ENCODE results near the gene STOM.

Gene STOM

DNA sequence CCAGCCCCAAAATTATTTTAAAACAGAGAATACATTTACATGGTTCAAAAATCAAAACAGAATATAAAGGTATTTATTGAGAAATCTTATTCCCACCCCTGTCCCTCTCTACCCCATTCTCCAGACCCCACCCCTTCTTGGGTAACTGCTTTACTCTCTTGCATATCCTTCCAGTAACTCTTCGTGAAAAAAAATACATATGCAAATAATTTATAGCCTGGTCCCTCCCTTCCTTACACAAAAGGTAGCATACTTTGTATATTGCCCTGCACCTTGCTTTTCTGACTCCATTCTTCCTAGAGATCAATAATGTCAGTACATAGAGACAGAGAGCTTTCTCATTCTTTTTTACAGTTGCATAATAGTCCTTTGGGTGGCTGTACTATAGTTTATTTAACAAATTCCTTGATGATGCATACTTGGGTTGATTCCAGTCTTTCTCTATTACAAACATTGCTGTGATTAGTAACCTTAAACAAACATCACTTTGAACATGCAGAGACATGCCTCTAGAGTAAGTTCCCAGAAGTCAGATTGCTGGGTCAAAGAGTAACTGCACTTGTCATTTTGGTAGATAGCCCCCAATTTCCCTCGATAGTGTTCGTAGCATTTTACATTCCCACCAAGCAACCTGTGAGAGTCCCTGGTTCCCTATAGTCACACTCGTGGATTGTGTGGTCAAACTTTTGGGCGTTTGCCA is 47.9 kb downstream of the STOM start:
- H3K4me2 ChIP-seq (ENCODE audit: insufficient read depth, low read length) = no peak overlapping the region
- TF ChIP-seq, protein P1, sequence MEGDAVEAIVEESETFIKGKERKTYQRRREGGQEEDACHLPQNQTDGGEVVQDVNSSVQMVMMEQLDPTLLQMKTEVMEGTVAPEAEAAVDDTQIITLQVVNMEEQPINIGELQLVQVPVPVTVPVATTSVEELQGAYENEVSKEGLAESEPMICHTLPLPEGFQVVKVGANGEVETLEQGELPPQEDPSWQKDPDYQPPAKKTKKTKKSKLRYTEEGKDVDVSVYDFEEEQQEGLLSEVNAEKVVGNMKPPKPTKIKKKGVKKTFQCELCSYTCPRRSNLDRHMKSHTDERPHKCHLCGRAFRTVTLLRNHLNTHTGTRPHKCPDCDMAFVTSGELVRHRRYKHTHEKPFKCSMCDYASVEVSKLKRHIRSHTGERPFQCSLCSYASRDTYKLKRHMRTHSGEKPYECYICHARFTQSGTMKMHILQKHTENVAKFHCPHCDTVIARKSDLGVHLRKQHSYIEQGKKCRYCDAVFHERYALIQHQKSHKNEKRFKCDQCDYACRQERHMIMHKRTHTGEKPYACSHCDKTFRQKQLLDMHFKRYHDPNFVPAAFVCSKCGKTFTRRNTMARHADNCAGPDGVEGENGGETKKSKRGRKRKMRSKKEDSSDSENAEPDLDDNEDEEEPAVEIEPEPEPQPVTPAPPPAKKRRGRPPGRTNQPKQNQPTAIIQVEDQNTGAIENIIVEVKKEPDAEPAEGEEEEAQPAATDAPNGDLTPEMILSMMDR (IDR thresholded peaks at IDR 0.05; ENCODE audit: borderline replicate concordance, extremely low read depth, low read length, poor library complexity, severe bottlenecking) = no peak
- no peak for TF ChIP-seq EZH2 (IDR thresholded peaks at IDR 0.05; ENCODE audit: borderline replicate concordance, low read depth, low read length, severe bottlenecking)
- no peak overlapping the region for H3K9ac ChIP-seq (ENCODE audit: low read depth, low read length)
- no peaks in the 10 kb centered on the region for H3K36me3 ChIP-seq (ENCODE audit: insufficient read depth, low read length)
- H3K4me3 ChIP-seq (ENCODE audit: low read depth in 1 of 2, low read length in 2 of 2) = no peak overlapping the region
- no peak overlapping the region for H3K27ac ChIP-seq (ENCODE audit: low read length)
- H4K20me1 ChIP-seq (ENCODE audit: insufficient read depth, low read length) = no peaks in the 10 kb centered on the region
- ATAC-seq (ENCODE audit: insufficient read depth, low read depth) (no peak), DNase-seq (no peak)
- H2AFZ ChIP-seq (ENCODE audit: low read depth, low read length) = no peak overlapping the region
- peaks cover 3% of the 10 kb centered on the region; the same call in 1 of the 2 replicates for H3K4me1 ChIP-seq (ENCODE audit: insufficient read depth, low read length)
- H3K79me2 ChIP-seq (ENCODE audit: insufficient read depth, low read length) = no peaks in the 10 kb centered on the region
- H3K9me3 ChIP-seq (ENCODE audit: insufficient read depth, low read length, severe bottlenecking) = no peaks in the 10 kb centered on the region
- H3K27me3 ChIP-seq (ENCODE audit: insufficient read depth, low read length, poor library complexity) = peaks cover 2% of the 10 kb centered on the region

GRCh38 chr9:121321016-121321503 is 49.0 kb downstream of the STOM start:
- Histone ChIP-seq H2AFZ (ENCODE audit: low read depth, low read length) (no peak overlapping the region), H4K20me1 (ENCODE audit: insufficient read depth, low read length) (no peaks in the 10 kb centered on the region), H3K27me3 (ENCODE audit: insufficient read depth, low read length, poor library complexity) (no peaks in the 10 kb centered on the region), H3K4me3 (ENCODE audit: low read depth in 1 of 2, low read length in 2 of 2) (no peak overlapping the region), H3K4me2 (ENCODE audit: insufficient read depth, low read length) (no peak overlapping the region), H3K9ac (ENCODE audit: low read depth, low read length) (no peak overlapping the region), H3K4me1 (ENCODE audit: insufficient read depth, low read length) (peaks cover 3% of the 10 kb centered on the region; the same call in 1 of the 2 replicates), H3K27ac (ENCODE audit: low read length) (no peak overlapping the region), H3K36me3 (ENCODE audit: insufficient read depth, low read length) (no peaks in the 10 kb centered on the region), H3K79me2 (ENCODE audit: insufficient read depth, low read length) (no peaks in the 10 kb centered on the region), H3K9me3 (ENCODE audit: insufficient read depth, low read length, severe bottlenecking) (no peaks in the 10 kb centered on the region)
- ATAC-seq (ENCODE audit: insufficient read depth, low read depth) (peak; percentile 47; the same call in 2 of the 3 replicates), DNase-seq (peak; percentile 23)
- TF ChIP-seq, protein P1 (IDR thresholded peaks at IDR 0.05; ENCODE audit: borderline replicate concordance, extremely low read depth, low read length, poor library complexity, severe bottlenecking) = no peak
- no peak for TF ChIP-seq EZH2 (IDR thresholded peaks at IDR 0.05; ENCODE audit: borderline replicate concordance, low read depth, low read length, severe bottlenecking)

GRCh38 chr9:121319383-121319780 is 50.7 kb downstream of the STOM start:
- peaks cover 3% of the 10 kb centered on the region; the same call in 1 of the 2 replicates for H3K4me1 ChIP-seq (ENCODE audit: insufficient read depth, low read length)
- no peak overlapping the region for H3K4me2 ChIP-seq (ENCODE audit: insufficient read depth, low read length)
- H3K9me3 ChIP-seq (ENCODE audit: insufficient read depth, low read length, severe bottlenecking) = no peaks in the 10 kb centered on the region
- H3K4me3 ChIP-seq (ENCODE audit: low read depth in 1 of 2, low read length in 2 of 2) = no peak overlapping the region
- ATAC-seq (ENCODE audit: insufficient read depth, low read depth) (no peak), DNase-seq (no peak)
- H3K27ac ChIP-seq (ENCODE audit: low read length) = no peak overlapping the region
- H4K20me1 ChIP-seq (ENCODE audit: insufficient read depth, low read length) = no peaks in the 10 kb centered on the region
- H3K27me3 ChIP-seq (ENCODE audit: insufficient read depth, low read length, poor library complexity) = no peaks in the 10 kb centered on the region
- H3K79me2 ChIP-seq (ENCODE audit: insufficient read depth, low read length) = no peaks in the 10 kb centered on the region
- TF ChIP-seq, protein P1 (IDR thresholded peaks at IDR 0.05; ENCODE audit: borderline replicate concordance, extremely low read depth, low read length, poor library complexity, severe bottlenecking) = no peak
- no peak overlapping the region for H2AFZ ChIP-seq (ENCODE audit: low read depth, low read length)
- H3K9ac ChIP-seq (ENCODE audit: low read depth, low read length) = no peak overlapping the region
- no peaks in the 10 kb centered on the region for H3K36me3 ChIP-seq (ENCODE audit: insufficient read depth, low read length)
